ENCODE data around the gene NFATC3. TPM values are rescaled to one million over a fixed set of nuclear protein-coding genes. Genes with fewer than 3 reads are reported as not detected.

Gene NFATC3
- total RNA-seq, 1 experiment from 2014 or later, result 33.0 TPM

- 100% methylated on average over 1 of the region's 1 CpG for WGBS (ENCODE audit: extremely low coverage, insufficient read length, low lambda C conversion rate)
These were observed 130.1 kb downstream of the NFATC3 start for GRCh38 chr16:68215302-68215701.

More at GRCh38 chr16:68215302-68215701, 130.1 kb downstream of the NFATC3 start:
- H3K4me3 Mint-ChIP-seq, result no peak overlapping the region
- no peaks in the 10 kb centered on the region for H3K79me1 ChIP-seq (ENCODE audit: insufficient read depth, low read depth, low read length, poor library complexity, severe bottlenecking)
- H2AK5ac ChIP-seq (ENCODE audit: insufficient read length, low read length), result no peak overlapping the region
- no peak overlapping the region for H3K14ac ChIP-seq (ENCODE audit: insufficient read depth, low read length)
- no peak overlapping the region for H2BK15ac ChIP-seq (ENCODE audit: low read depth, low read length)
- H3K27ac ChIP-seq (ENCODE audit: insufficient read length, low read depth, low read length), result no peak overlapping the region
- no peaks in the 10 kb centered on the region for H3K79me2 ChIP-seq (ENCODE audit: insufficient read depth, low read length)
- H3K9me3 ChIP-seq (ENCODE audit: control insufficient read depth, low read depth, low read length), result no peaks in the 10 kb centered on the region
- no peak overlapping the region for H3K9ac ChIP-seq (ENCODE audit: extremely low read depth, insufficient read length, low read length)
- no peak for DNase-seq
- H2BK20ac ChIP-seq (ENCODE audit: low read depth, low read length, poor library complexity, severe bottlenecking), result no peak overlapping the region
- peaks cover 3 to 5% of the 10 kb centered on the region in 2 experiments; a peak in 3 of 4 replicates for H3K4me1 Mint-ChIP-seq
- H3K27me3 ChIP-seq (ENCODE audit: insufficient read depth, low read length), result no peaks in the 10 kb centered on the region
- no peak overlapping the region for H3K23ac ChIP-seq (ENCODE audit: insufficient read length, low read depth, low read length)
- H4K8ac ChIP-seq (replicated peaks; ENCODE audit: insufficient read length, low read depth, low read length), result no peak overlapping the region
- peaks cover 0 to 3% (median 0%) of the 10 kb centered on the region in 3 experiments; a peak in 2 of 7 replicates for H3K36me3 Mint-ChIP-seq (ENCODE audit: insufficient read depth in 1 of 3, low read depth in 3 of 3)
- H4K20me1 ChIP-seq (ENCODE audit: control insufficient read depth, insufficient read depth, insufficient read length), result no peaks in the 10 kb centered on the region
- H4K5ac ChIP-seq (ENCODE audit: insufficient read length, low read depth, low read length), result no peak overlapping the region
- H3K4ac ChIP-seq (ENCODE audit: low read depth, low read length), result no peak overlapping the region
- no peaks in the 10 kb centered on the region for H3K27me3 Mint-ChIP-seq (ENCODE audit: low read depth)
- no peak overlapping the region for H4K91ac ChIP-seq (ENCODE audit: insufficient read length, low read depth, low read length)
- no peak overlapping the region for H2BK120ac ChIP-seq (ENCODE audit: low read depth, low read length, poor library complexity, severe bottlenecking)
- no peaks in the 10 kb centered on the region for H3K23me2 ChIP-seq (ENCODE audit: insufficient read length, low read depth, low read length, poor library complexity, severe bottlenecking)
- no peak overlapping the region for H2AFZ ChIP-seq (ENCODE audit: low read length)
- no peak overlapping the region for H2BK5ac ChIP-seq (ENCODE audit: insufficient read length, low read length)
- TF ChIP-seq CTCF (conservative IDR thresholded peaks at IDR 0.05), result no peak
- H3K4me1 ChIP-seq (ENCODE audit: insufficient read depth, low read length), result no peaks in the 10 kb centered on the region
- H3K27ac Mint-ChIP-seq, result no peak overlapping the region; a peak in 1 of 7 replicates
- no peak overlapping the region for H3T11ph ChIP-seq (ENCODE audit: low read length)
- H3K9me3 Mint-ChIP-seq, result no peaks in the 10 kb centered on the region
- H3K56ac ChIP-seq (ENCODE audit: insufficient read length, low read depth, low read length), result no peak overlapping the region
- H3K4me2 ChIP-seq (ENCODE audit: insufficient read depth, insufficient read length, low read length), result no peak overlapping the region
- no peak overlapping the region for H2BK12ac ChIP-seq (ENCODE audit: insufficient read length, low read depth, low read length)
- H3K18ac ChIP-seq (ENCODE audit: insufficient read length, low read depth, low read length), result no peak overlapping the region
